Neural progenitor cell (in vitro differentiated cells): ENCODE measurements around the gene IQSEC1. TPM values are rescaled to one million over a fixed set of nuclear protein-coding genes. Genes with fewer than 3 reads are reported as not detected.
A peak's percentile ranks its signal among the peaks of the same experiment; 100 is the strongest.

Source experiments
- DNase-seq: peaks from one replicate; pipeline ENCODE4 v3.0.0-alpha.2; 2016; ENCODE audit warnings: low spot score
- H2AFZ ChIP-seq: fragments of 200-600 bp; sonication (generic); replicated peaks from 2 replicates; pipeline ENCODE4 v1.6.1; 2016; ENCODE audit warnings: antibody characterized with exemption
- H3F3A ChIP-seq: fragments of 200-600 bp; sonication (generic); 2 replicates; pipeline ENCODE4 v1.6.1; 2016; ENCODE audit warnings: antibody characterized with exemption, low read depth
- H3K27ac ChIP-seq: fragments of 200-600 bp; sonication (generic); 2 replicates; pipeline ENCODE4 v1.5.1; 2016; ENCODE audit warnings: mild to moderate bottlenecking
- H3K27me3 ChIP-seq: fragments of 200-600 bp; sonication (generic); 2 replicates; pipeline ENCODE4 v1.6.1; 2016; ENCODE audit warnings: mild to moderate bottlenecking, moderate library complexity
- H3K36me3 ChIP-seq: fragments of 200-600 bp; sonication (generic); 2 replicates; pipeline ENCODE4 v1.5.1; 2016
- H3K4me1 ChIP-seq: fragments of 200-600 bp; sonication (generic); 2 replicates; pipeline ENCODE4 v1.6.1; 2016; ENCODE audit warnings: mixed run types
- H3K4me2 ChIP-seq: fragments of 200-600 bp; sonication (generic); 2 replicates; pipeline ENCODE4 v1.6.1; 2016
- H3K4me3 ChIP-seq: fragments of 200-600 bp; sonication (generic); 2 replicates; pipeline ENCODE4 v1.5.1; 2016
- H3K79me2 ChIP-seq: fragments of 200-600 bp; sonication (generic); 2 replicates; pipeline ENCODE4 v1.6.1; 2016; ENCODE audit warnings: low read depth
- H3K9ac ChIP-seq: fragments of 200-600 bp; sonication (generic); 2 replicates; pipeline ENCODE4 v1.6.1; 2016
- H3K9me3 ChIP-seq: fragments of 200-600 bp; sonication (generic); 2 replicates; pipeline ENCODE4 v1.5.1; 2016; ENCODE audit warnings: low read depth
- H4K20me1 ChIP-seq: fragments of 200-600 bp; sonication (generic); 2 replicates; pipeline ENCODE4 v1.6.1; 2016; ENCODE audit warnings: low read depth
- H3K27ac Mint-ChIP-seq: 3 replicates; pipeline ENCODE4 v1.8.0; 2021; ENCODE audit warnings: mixed read lengths
- H3K27me3 Mint-ChIP-seq: 2 replicates; pipeline ENCODE4 v1.8.0; 2022; ENCODE audit warnings: low read depth, mild to moderate bottlenecking, inconsistent platforms, moderate library complexity, mixed read lengths; ENCODE audit not compliant: insufficient read depth
- H3K36me3 Mint-ChIP-seq: 3 replicates; pipeline ENCODE4 v1.8.0; 2021; ENCODE audit warnings: mixed read lengths
- H3K4me1 Mint-ChIP-seq: 3 replicates; pipeline ENCODE4 v1.8.0; 2021; ENCODE audit warnings: mixed read lengths
- H3K4me3 Mint-ChIP-seq: 3 replicates; pipeline ENCODE4 v1.8.0; 2021; ENCODE audit warnings: mild to moderate bottlenecking, moderate library complexity, mixed read lengths
- H3K9me3 Mint-ChIP-seq: 3 replicates; pipeline ENCODE4 v1.8.0; 2020; ENCODE audit warnings: mixed read lengths
- EZH2 ChIP-seq: fragments of 200-600 bp; sonication (generic); IDR thresholded peaks from 2 replicates; pipeline ENCODE4 v1.6.1; 2017; ENCODE audit warnings: antibody characterized with exemption, mild to moderate bottlenecking, moderate library complexity
- EZH2phosphoT487 ChIP-seq: fragments of 200-600 bp; sonication (generic); IDR thresholded peaks from 2 replicates; pipeline ENCODE4 v1.6.1; 2017; ENCODE audit warnings: antibody characterized with exemption
- total RNA-seq: library from RNA; depleted of rRNA; stranded (reverse); fragments of >200 nt; gene quantifications from 2 replicates; pipeline ENCODE4 v1.2.3, GENCODE V29; 2015; ENCODE audit warnings: low replicate concordance
- TF ChIP-seq, protein P1 (sequence below): fragments of 200-600 bp; sonication (generic); IDR thresholded peaks from 2 replicates; pipeline ENCODE4 v1.5.1; 2017; ENCODE audit warnings: antibody characterized with exemption, mild to moderate bottlenecking

Gene IQSEC1
- total RNA-seq, 1 donor from 2014 or later: 8.9 TPM

- peaks cover 5% of the 10 kb centered on the region for H4K20me1 ChIP-seq
- H3K4me1 ChIP-seq: peaks cover 7% of the 10 kb centered on the region
- peaks cover 7% of the 10 kb centered on the region for H3K27me3 Mint-ChIP-seq
- H3K9me3 ChIP-seq: no peaks in the 10 kb centered on the region
- TF ChIP-seq EZH2phosphoT487 (no peak), EZH2 (no peak)
- TF ChIP-seq, protein P1, sequence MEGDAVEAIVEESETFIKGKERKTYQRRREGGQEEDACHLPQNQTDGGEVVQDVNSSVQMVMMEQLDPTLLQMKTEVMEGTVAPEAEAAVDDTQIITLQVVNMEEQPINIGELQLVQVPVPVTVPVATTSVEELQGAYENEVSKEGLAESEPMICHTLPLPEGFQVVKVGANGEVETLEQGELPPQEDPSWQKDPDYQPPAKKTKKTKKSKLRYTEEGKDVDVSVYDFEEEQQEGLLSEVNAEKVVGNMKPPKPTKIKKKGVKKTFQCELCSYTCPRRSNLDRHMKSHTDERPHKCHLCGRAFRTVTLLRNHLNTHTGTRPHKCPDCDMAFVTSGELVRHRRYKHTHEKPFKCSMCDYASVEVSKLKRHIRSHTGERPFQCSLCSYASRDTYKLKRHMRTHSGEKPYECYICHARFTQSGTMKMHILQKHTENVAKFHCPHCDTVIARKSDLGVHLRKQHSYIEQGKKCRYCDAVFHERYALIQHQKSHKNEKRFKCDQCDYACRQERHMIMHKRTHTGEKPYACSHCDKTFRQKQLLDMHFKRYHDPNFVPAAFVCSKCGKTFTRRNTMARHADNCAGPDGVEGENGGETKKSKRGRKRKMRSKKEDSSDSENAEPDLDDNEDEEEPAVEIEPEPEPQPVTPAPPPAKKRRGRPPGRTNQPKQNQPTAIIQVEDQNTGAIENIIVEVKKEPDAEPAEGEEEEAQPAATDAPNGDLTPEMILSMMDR: no peak
- no peak overlapping the region for H3K4me3 ChIP-seq
- H3K4me3 Mint-ChIP-seq: peak overlapping the region; percentile 48
- no peaks in the 10 kb centered on the region for H3K36me3 ChIP-seq
- H3K27me3 ChIP-seq: peaks cover 18% of the 10 kb centered on the region
- H3F3A ChIP-seq: peaks cover 7% of the 10 kb centered on the region
- H3K27ac ChIP-seq: no peak overlapping the region
- peaks cover 43% of the 10 kb centered on the region for H3K4me1 Mint-ChIP-seq
- H3K4me2 ChIP-seq: no peak overlapping the region
- DNase-seq: no peak
- no peaks in the 10 kb centered on the region for H3K79me2 ChIP-seq
- H3K36me3 Mint-ChIP-seq: no peaks in the 10 kb centered on the region
- peak overlapping the region; percentile 58 for H3K27ac Mint-ChIP-seq
- no peak overlapping the region for H3K9ac ChIP-seq
- H3K9me3 Mint-ChIP-seq: peaks cover 1% of the 10 kb centered on the region
- no peak overlapping the region for H2AFZ ChIP-seq
Observed at GRCh38 chr3:12878141-12878574, 195.1 kb downstream of the IQSEC1 start.

DNA sequence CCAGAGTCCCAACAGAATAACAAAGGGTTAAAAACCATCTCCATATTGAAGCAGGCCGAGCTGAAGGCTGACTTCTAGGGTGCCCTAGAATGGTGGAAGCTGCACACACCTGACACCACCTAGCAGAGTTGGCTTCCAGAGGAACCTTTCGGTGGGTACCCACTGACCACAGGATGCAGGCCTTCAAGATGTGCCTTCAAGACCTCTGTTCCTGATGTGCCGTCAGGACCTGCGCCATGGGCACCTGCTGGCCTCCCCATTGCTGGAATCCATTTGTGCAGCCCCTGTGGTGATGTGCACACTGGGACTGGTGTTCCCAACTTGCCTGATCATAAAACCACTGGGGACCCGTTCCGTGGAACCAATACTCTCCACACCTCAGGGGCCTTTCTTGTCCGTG, 196.2 kb downstream of the IQSEC1 start:
- Histone ChIP-seq H2AFZ (no peak overlapping the region), H3K27ac (no peak overlapping the region), H3K27me3 (peaks cover 18% of the 10 kb centered on the region), H3K9me3 (no peaks in the 10 kb centered on the region), H3K36me3 (no peaks in the 10 kb centered on the region), H3K4me3 (no peak overlapping the region), H3K4me1 (peaks cover 7% of the 10 kb centered on the region), H3K79me2 (no peaks in the 10 kb centered on the region), H3F3A (peaks cover 7% of the 10 kb centered on the region), H3K9ac (no peak overlapping the region), H3K4me2 (peak overlapping the region; percentile 66), H4K20me1 (peaks cover 5% of the 10 kb centered on the region)
- Mint-ChIP-seq H3K27me3 (peaks cover 7% of the 10 kb centered on the region), H3K36me3 (no peaks in the 10 kb centered on the region), H3K4me1 (peaks cover 43% of the 10 kb centered on the region), H3K27ac (no peak overlapping the region), H3K9me3 (no peaks in the 10 kb centered on the region), H3K4me3 (peak overlapping the region; percentile 55)
- no peak for TF ChIP-seq EZH2
- DNase-seq: no peak

DNA sequence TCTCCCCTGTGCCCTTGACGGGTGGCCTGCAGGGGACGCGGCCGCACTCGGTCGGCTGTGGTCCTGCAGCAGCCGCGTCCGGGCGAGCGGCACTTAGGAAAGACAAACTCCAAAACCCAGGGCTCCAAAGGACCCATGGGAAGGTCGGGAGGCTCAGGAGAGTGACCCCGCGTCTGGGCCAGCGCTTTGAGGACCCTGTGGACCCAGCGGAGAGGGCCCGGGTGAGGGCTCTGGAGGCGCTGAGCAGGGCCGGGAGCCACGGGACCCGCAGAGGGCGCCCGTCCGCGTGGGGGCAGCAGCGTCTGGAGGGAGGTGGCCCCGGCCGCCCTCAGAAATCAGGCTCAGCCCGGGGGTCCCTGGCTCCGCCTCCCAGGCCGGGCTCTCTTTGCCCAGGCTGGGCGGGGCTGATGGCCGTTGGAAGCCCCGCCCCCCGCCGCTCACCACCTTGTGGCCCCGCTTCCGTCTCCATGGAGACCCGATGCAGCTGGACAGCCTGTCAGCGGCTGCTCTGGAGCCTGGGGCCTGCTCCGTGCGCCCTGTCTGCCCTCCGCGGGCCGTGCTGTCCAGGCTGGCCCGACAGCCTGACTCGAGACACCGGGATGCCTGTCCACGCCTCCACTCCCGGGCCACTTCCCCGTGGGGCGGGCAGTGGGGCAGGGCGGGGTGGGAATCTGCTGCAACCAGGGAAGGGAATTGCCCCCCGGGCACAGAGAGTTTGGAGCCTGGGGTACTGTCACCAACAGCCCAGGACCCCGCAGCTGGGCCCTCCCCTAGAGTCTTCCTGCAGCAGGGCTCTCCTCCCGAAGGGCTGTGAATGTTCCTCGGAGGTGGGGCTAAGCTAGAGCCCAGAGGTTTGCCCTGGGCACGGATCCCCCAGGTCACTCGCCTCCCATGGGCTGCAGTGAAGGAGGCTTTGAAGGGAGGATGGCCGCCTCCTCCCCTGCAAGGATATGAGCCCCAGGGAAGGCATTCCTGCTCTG, 197.1 kb downstream of the IQSEC1 start:
- Histone ChIP-seq H2AFZ (peak overlapping the region; percentile 73), H3K4me1 (peaks cover 7% of the 10 kb centered on the region), H3K9ac (no peak overlapping the region), H3K4me3 (peak overlapping the region; percentile 37), H3K27ac (no peak overlapping the region), H3K9me3 (no peaks in the 10 kb centered on the region), H3K79me2 (no peaks in the 10 kb centered on the region), H3K4me2 (peak overlapping the region; percentile 66), H3K27me3 (peaks cover 23% of the 10 kb centered on the region), H4K20me1 (peaks cover 5% of the 10 kb centered on the region), H3K36me3 (no peaks in the 10 kb centered on the region), H3F3A (peaks cover 7% of the 10 kb centered on the region)
- Mint-ChIP-seq H3K27ac (no peak overlapping the region), H3K9me3 (no peaks in the 10 kb centered on the region), H3K4me1 (peaks cover 46% of the 10 kb centered on the region), H3K4me3 (peak overlapping the region; percentile 57), H3K27me3 (peaks cover 7% of the 10 kb centered on the region), H3K36me3 (no peaks in the 10 kb centered on the region)
- DNase-seq: peak; percentile 97
- TF ChIP-seq, protein P1: peak; percentile 58
- TF ChIP-seq EZH2phosphoT487: no peak
